NCI-H1048 (cell line): ENCODE results near the gene ACADSB.

ENCODE experiments used
- DNase-seq: peaks from one replicate; lab custom pipeline; 2025; lab: John Stamatoyannopoulos, UW

Gene ACADSB

DNA sequence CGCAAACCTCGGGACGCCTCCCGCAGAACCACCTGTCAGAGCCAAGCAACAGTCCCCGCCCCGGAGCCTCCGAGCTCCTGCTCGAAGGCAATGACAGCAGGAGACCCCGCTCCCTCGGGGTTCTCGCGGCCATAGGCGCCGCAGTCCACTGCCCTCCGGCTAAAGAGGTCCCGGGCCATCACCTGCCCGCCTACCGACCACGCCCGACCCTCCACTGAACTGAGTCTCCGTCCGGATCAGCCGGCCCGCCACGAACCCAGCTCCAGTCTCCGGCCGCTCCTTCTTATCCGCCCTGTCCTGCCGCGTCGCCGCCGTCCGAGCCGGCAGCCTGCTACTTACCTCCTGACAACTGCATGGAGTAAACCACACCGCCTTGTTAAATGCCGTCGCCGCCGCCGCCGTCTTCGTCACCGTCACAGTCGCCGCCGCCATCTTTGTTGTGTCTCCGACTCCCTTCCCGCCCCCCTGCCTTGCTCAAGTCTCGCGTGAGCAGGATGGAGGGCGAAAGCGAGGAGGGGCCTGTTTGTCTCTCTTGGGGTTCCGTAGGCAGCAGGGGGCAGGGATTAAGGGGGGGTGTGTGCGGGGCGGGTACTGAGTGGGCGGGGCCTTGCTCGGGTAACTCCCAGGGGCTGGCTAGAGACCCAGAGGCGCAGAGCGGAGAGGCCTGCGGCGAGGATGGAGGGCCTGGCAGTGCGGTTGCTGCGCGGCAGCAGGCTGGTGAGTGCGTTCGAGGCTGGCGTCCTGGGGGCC, at the start of gene ACADSB, which contains the start of gene IKZF5:
Gene ACADSB, plus strand, starts transcription at position 652 of the 750 bp plus-strand sequence. Its CDS starts 24 bp downstream, at position 676.
Gene IKZF5, minus strand, starts transcription at position 441 of the 750 bp plus-strand sequence. CDS start 10,170 bp downstream, outside the sequence.
- DNase-seq, result peak; percentile 95

DNA sequence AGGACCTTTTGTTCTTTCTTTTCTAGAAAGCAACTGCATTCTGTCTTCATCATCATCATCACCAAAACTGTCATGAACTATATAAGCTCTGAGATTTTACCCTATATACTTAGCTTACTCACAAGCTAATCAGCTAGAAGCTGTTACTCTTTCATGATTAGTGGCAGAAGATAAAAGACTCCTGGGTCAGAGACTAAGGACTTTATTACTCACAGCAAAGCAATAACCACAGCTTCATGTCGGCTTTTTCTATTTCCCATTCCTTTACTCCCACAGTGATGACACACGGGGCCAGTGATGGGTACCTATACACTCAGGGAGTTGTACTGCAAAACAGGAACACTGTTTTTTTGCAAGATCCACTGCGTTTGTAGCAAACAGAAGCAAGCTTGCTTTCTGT, 46.4 kb upstream of the ACADSB start:
- no peak for DNase-seq

GRCh38 chr10:122966879-122967278, 41.9 kb upstream of the ACADSB start:
- no peak for DNase-seq

- no peak for DNase-seq
Measured at GRCh38 chr10:122968698-122969097, 40.1 kb upstream of the ACADSB start.

GRCh38 chr10:122974023-122974422, 34.8 kb upstream of the ACADSB start:
- DNase-seq, result no peak

- no peak for DNase-seq
Measured at GRCh38 chr10:122974543-122975064, 34.2 kb upstream of the ACADSB start.

- peak; percentile 83 for DNase-seq
Measured at GRCh38 chr10:122980209-122981065, 28.4 kb upstream of the ACADSB start, which contains the start of gene PSTK. Gene PSTK (plus strand): TSS chr10:122980401. CDS start chr10:122980480, 79 bp downstream.

DNA sequence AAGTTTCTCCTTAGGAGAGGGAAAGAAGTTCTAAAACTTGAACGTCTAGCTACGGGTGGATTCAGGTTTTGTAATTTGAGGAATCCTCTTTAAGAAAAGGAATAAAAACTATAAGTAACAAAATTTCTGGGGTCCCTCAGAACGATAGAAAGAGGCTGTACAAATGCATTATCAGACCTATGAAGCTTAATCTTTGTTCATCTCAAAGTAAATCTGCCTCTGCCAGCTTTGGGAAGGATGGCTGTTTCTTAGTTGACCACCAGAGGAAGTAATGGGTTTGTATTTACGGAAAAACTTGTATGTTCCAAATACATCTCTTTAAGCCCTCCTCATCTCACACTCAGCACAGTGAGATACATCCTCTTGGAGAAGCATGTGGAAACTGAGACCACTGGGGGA, 27.7 kb upstream of the ACADSB start:
- no peak for DNase-seq

- DNase-seq, result no peak
Measured at GRCh38 chr10:122983898-122984297, 24.9 kb upstream of the ACADSB start.

GRCh38 chr10:122984708-122985107, 24.1 kb upstream of the ACADSB start:
- DNase-seq, result no peak

DNA sequence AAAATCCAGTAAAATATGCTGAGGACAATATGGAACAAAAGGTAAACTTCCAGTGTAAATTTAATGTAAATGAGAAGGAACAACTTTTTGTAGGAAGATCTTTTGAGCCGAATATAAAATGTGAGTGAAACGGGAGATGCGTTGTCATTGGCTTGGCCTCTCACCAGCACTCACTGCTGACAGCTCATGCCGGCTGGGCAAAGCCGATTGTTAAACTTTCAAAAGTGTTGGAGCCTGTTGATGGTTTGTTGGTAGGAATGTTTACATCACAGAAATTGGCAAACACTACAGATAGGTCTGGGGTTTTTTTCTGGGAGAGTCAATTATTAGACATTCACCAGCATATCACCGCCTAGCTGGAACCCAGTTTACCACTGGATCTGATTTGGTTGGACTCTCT, 22.5 kb upstream of the ACADSB start:
- no peak for DNase-seq

GRCh38 chr10:122988501-122988900, 20.3 kb upstream of the ACADSB start:
- DNase-seq, result no peak

GRCh38 chr10:122990278-122990677, 18.5 kb upstream of the ACADSB start:
- no peak for DNase-seq

GRCh38 chr10:122992031-122992585, 16.7 kb upstream of the ACADSB start:
- no peak for DNase-seq

- DNase-seq, result no peak
Measured at GRCh38 chr10:122993797-122994336, 14.9 kb upstream of the ACADSB start.

DNA sequence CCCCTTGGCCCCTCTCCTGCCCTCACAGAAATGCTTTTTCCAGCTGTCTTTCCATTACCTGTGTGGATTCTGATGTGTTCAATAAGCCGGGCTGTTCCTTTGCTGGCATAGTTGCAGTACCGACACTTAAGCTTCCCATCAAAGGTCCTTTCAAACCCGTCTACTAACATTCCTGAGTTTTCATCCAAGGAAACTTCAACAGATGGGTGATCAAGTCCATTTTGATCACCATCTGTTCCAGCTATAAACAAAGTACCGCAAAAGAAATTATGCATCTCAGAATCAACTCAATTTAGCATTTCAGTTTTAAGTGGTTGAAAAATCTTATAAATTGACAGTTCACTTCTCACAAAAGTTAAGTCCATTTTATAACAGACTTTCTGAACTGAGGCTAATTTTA, 12.9 kb upstream of the ACADSB start:
- no peak for DNase-seq

DNA sequence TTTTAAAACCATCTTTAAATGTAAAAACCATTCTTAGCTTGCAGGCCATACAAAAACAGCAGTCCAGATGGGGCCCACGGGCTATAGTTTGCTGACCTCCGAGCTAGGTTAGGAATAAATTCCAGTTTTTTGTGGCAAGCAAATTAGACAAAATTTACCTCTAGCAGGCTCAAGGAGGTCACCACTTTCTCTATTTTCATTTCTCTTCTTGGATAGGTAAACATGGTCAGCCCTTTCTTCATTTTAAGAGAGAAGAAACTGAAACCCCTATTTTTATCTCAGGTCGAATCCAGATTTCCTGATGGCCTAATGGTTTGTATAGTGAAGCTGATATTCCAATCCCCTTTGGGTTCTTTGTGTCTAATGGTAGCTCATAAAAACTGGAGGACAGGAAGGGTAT, 10.9 kb upstream of the ACADSB start:
- DNase-seq, result no peak

- no peak for DNase-seq
Measured at GRCh38 chr10:122998360-122998917, 10.4 kb upstream of the ACADSB start.

- DNase-seq, result no peak
Measured at GRCh38 chr10:122998934-122999333, 9.9 kb upstream of the ACADSB start.

- no peak for DNase-seq
Measured at GRCh38 chr10:122999347-122999746, 9.5 kb upstream of the ACADSB start.

GRCh38 chr10:123000155-123000554, 8.7 kb upstream of the ACADSB start:
- no peak for DNase-seq

GRCh38 chr10:123001370-123001769, 7.4 kb upstream of the ACADSB start:
- DNase-seq, result no peak
